GM21619 (cell line): ENCODE results near the gene TCF12.
"Not testable (repeated sequence)": the region's sequence is repeated elsewhere in the genome, so short reads cannot be mapped to it uniquely, and the experiment has no call there.

ENCODE experiments used
- ATAC-seq: cut with Tn5 transposase; IDR thresholded peaks from one replicate; pipeline ENCODE4 v1.9.1; 2021; ENCODE audit not compliant: unreplicated experiment

TCF12 gene

DNA sequence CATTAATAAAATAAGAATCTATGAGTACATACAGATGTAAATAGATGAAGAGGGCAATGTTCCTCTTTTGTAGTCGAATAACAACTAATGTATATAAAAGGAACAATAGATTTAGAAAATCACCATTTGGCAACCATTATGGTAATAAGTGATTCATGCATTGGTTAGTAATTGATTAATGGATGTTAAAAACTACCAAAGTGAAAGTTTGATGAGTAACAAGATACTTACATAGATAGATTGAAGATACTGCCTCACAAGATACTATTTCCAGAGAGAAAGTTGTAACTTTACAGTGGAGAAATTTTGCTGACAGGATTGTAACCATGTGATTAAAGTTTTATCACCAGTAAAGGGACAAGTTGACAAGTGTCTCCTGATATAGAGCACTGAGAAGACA, 55.0 kb downstream of the TCF12 start:
- no peak for ATAC-seq

DNA sequence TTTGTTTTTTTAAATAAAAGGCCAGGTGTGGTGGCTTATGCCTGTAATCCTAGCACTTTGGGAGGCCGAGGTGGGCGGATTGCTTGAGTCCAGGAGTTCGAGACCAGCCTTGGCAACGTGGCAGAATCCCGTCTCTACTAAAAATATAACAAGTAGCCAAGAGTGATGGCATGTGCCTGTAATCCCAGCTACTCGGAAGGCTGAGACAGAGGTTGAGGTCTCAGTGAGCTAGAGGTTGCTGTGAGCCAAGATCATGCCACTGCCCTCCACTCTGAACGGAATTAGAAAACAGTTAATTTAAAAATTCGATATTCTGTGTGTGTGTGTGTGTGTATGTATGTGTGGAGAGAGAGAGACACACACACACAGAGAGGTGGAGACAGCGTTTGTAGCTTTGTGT, 58.8 kb downstream of the TCF12 start:
- ATAC-seq = no peak

DNA sequence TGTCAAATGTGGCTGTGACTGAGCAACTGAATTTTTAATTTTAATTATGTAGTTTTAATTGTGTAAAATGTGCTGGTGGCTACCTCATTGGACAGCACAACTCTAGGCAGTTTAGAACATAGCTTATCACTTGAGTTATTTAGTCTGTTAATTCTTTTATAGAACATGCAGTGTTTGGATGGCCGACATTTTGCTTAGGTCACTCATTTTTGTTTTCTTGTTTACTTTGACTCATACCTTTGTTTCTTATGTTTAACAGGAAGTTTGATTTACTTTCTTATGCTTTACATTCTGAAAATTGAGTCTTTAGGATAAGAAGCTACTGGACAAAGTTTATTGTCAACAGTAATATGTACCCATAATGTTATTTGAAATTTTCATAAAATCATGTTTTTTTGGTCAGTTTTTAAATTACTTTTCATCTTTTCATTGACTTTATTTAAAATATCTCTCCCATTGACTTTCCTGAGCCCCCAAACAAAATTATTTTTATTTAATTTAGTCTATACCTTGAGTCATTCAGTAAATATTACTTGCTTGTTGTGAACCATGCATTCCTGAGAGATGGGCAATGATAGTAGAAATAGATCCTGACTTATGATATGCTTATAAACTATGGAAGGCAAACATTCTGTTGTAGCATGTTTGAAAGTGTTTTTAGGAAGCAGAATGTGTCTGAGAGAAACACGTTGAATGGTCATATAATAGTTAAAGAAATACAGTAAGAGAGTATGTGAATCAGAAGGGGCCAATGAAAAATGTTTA, 60.6 kb downstream of the TCF12 start:
- no peak for ATAC-seq

DNA sequence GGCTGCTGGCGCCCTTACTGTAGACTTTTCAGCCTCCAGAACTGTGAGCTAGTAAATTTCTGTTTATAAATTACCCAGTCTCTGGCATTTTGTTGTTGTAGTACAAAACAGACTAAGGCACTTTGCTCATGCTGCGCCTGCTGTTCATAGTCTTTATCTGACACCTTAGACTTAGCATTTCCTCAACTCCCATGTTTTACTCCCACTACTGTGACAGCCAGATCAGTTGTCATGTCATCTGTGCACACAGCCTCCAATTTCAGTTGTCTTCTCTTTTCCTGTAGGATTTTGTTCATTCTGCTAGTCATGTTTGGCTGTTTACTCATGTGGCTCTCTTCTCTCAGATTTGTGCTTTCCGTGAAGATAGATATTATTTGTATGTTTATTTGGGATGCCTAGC, 62.0 kb downstream of the TCF12 start:
- ATAC-seq = no peak

DNA sequence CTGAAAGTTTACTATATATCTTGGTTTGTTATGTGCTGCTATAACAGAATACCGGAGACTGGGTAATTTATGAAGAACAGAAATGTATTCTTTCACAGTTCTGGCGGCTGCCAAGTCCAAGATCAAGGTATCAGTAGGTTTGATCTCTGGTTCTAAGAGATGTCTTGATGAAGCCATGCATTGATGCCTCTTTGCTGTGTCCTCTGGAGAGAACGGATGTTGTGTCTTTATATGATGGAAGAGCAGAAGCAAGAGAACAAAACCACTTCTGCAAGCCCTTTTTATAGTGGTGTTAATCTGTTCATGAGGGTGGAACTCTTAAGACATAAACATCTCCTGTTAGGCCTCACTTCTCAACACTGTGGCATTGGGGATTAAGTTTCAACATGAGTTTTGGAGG, 62.7 kb downstream of the TCF12 start:
- ATAC-seq = no peak

DNA sequence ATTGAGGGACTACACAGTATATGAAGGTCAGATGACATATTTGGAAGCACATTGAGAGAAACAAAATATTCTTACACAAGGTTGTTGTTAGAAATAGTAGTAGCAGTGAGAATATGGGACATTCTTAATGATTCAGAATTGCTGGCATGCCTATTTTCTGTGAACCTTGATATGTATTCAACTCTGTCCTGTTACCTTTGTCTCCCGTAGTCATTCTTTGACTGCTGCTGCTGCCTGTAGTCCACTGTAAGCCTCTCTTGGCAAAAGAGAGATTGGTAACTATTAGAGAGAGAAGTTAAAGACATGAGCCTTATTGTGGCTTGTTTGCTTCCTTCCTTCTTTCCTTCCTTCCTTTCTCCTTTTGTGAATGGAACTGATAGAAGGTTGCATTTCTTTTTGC, 64.5 kb downstream of the TCF12 start:
- ATAC-seq = no peak

DNA sequence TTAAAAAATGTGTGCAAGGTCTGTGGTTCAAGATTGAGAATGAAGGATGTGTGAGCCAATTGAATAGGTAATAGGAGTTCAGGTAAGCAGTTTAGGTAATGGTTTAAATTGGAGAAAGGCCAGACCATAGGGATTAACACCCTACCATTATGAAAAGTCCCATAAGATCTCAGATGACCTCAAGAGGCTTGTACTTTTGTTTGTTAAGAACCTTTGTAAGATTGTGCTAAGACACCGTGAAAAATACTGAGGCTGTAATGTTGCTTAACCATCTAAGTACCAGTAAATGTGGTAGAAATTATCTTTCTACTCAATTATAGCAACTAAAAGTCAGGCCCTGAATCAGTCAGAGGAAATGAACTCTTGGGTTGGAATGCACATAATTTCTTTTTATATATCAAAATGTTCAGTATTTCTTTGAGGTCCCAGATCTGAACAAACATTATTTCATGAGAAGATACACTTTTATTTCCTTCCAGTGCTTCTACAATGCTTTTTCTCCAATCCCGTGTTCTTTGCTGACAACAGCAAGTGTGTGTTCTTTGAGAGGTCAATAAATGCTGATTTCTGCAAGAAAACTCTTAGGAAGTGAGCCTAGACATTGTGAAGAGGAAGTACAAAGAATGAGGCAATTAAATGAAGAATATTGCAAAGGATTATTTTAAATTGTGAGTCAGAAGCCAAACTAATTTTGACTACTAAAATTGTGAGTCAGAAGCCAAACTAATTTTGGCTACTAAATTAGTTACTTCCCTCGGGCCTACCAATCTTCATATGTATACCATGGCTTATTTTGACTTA, 66.4 kb downstream of the TCF12 start:
- ATAC-seq = no peak

DNA sequence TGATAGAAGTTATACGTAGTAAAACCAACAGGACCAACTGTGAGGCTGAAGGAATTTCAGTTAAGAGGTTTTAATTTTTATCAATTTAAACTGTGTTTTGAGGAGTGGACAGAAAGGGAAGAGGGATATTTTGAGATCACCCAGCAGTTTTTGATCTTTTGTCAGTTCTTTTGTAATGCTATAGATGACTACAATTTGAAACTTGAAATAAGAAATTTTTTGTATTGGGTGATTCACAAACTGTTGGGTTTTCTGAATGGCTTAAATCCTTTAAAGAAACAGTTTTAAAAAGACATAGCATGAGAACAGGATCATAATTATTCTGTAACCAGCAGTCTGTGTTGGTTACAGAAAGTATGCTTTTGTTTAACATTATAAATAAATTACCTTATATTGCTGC, 67.4 kb downstream of the TCF12 start:
- ATAC-seq = no peak

DNA sequence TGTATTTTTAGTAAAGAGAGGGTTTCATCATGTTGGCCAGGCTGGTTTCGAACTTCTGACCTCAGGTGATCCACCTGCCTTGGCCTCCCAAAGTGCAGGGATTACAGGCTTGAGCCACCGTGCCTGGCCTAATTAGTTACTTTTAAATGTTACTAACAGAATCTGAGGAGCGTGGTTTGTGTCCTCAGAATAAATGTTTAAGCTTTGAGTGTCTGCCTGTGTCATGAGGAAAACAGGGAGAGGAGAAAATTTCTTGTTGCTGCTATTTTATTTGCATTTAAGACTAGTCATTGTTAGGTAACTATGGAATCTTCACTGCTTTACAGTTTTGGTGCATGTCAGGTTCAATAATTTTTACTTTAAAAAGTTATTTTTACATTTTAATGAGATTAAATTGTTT, 68.8 kb downstream of the TCF12 start:
- no peak for ATAC-seq

DNA sequence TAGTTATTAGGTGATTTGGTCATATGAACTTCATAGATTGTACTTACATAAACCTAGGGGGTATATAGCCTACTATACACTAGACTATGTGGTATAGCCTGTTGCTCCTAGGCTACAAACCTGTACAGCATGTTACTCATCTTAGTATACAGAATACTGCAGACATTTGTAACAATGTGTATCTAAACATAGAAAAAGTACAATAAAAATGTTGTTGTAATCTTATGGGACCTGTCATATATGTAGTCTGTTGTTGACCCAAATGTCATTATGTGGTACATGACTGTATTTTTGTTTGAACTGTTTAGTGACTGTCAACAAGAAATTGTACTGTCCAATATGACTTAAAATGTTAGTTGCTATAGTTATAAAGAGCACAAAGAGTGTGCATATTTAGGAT, 69.8 kb downstream of the TCF12 start:
- ATAC-seq = no peak

DNA sequence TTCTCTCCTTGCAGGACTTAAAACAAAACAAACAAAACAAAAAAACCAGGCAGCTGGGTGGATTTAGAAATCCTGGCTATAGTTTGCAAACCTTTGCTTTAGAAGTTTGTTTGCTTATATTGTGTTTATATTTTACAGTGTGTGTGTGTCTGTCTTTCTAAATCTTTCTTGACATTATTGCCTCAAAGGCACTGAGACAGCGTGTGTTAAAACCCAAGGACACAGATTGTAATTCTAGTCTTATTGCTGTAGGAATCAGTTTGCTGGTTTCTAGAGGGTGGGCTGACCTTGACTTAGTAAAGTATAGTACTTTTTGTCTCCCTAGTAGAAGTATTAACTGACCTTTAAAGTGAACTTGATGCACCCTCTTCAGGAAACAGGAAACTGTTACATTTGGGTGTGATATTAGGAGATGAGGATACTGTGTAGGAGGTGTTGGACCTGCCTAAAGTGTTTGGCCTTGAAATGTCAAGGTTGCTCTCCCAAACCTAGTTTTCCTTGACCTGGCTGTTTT, 71.0 kb downstream of the TCF12 start:
- ATAC-seq = no peak

DNA sequence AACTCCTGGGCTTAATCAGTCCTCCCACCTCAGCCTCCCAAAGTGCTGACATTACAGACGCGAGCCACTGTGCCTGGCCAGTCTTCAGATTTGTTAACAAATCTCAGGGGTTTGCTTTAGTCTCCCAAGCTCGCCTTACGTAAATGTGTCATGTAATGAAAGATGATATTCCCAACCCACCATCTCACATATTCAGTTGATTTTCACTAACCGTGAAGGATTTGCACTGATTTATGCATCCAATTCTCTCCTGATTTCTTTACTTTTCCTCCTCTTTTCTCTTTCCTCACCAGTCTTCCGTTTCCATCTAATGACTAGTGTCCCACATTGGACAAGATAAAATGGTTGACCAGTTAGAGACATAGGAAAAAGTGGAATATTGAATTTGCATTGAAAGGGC, 72.6 kb downstream of the TCF12 start:
- no peak for ATAC-seq

DNA sequence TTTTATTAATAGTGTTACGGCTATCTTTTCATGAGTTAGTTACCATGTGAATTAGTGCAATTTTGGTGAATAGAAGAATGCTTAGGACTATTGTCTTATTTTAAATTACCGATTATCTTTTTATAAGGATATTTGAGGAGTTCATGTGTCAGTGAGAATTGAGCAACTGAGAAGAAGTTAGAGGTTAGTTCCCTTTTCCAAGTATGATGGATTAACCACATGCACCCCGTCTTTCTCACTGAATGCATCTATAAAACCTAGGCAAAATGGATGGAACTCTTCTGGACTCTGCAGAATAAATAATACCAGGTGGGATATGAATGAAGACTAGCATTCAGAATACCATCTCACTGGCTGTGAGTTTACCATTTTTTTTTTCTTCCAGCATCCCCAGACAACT, 74.3 kb downstream of the TCF12 start:
- no peak for ATAC-seq

DNA sequence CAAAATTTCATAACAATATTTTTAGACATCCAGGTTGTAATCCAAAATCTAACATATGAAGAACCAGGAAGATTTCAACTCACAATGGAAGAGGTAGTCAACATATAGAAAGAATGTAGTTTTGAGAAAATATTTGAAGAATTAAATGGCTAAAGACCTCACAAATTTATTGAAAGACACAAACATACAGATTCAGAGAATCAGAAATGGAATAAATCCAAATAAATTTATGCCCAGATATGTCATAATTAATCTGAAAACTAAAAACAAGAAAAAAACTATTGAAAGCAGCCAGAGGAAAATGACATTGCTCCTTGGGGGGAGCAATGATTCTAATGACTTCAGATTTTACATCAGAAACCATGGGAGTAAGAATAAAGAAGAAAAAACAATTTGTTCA, 75.8 kb downstream of the TCF12 start:
- ATAC-seq = no peak

DNA sequence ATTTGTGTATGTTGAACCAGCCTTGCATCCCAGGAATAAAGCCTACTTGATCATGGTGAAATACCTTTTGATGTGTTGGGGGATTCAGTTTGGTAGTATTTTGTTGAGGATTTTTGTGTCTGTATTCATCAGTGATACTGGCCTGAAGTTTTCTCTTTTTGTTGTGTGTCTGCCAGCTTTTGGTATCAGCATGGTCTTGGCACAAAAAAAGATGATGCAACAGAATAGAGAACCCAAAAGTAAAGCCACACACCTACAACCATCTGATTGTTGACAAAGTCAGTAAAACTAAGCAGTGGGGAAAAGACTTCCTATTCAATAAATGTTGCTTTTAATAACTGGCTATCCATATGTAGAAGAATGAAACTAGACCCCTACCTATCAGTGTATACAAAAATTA, 77.6 kb downstream of the TCF12 start:
- ATAC-seq = no peak

DNA sequence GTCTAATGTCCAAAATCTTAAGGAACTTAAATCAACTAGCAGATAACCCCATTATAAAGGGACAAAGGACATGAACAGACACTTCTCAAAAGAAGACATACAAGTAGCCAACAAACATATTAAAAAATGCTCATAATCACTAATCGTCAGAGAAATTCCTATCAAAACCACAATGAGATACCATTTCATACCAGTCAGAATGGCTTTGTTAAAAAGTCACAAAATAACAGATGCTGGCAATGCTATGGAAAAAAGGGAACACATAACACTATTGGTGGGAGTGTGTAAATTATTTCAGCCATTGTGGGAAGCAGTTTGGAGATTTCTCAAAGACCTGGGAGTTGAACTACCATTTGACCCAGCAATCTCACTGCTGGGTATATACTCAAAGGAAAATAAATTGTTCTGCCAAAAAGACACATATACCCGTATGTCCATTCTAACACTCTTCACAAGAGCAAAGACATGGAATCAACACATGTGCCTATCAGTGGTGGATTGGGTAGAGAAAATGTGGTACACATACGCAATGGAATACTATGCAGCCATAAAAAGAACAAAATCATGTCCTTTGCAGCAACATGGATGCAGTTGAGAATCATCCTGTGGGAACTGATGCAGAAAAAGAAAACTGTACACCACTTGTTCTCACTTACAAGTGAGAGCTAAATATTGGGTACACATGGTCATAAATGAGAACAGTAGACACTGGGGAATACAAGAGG, 78.5 kb downstream of the TCF12 start:
- ATAC-seq = no peak

DNA sequence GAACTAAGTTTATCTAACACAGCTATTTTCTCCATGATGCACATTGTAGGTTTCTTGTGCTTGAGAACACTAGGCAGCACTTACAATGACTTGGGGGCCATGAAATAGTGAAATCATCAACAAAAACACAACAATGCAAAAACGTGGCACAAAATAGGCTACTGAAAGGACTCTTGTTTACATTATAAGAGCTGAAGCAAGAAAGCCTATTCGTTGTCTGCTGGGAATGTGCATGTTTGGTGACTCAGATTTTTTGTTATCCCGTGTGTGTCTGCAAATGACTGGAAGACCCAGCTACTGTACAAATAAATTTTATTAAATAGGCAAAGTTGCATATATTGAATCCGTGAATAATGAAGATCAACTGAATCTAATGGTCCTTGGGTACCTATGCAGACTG, 85.0 kb downstream of the TCF12 start:
- no peak for ATAC-seq

DNA sequence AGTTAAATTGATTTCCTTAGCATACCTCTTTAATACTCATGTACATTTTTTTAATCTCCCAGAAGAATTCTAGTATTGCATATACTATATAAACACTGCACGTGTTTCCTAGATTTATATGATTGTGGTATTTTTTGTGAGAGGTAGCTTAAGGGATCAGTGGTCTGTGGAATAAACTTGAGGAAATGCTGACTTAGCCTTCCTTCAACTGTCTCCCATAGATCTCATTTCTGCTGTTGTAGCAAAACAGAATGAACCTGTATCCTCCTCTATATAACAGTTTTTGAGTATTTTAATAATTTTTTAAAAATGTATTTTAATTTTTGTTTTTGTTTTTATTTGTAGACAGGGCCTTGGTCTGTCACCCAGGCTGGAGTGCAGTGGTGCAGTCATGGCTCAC, 86.8 kb downstream of the TCF12 start:
- no peak for ATAC-seq

DNA sequence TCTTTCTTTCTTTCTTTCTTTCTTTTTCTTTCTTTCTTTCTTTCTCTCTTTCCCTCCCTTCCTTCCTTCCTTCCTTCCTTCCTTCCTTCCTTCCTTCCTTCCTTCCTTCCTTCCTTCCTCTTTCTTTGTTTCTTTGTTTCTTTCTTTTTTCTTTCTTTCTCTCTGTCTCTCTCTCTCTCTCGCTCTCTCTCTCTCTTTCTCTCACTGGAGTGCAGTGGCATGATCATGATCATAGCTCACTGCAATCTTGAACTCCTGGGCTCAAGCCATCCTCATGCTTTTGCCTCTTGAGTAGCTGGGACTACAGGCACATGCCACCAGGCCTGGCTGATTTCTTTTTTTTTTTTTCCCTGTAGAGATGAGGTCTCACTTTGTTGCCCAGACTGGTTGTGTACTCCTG, 89.4 kb downstream of the TCF12 start:
- ATAC-seq = not testable (repeated sequence)

DNA sequence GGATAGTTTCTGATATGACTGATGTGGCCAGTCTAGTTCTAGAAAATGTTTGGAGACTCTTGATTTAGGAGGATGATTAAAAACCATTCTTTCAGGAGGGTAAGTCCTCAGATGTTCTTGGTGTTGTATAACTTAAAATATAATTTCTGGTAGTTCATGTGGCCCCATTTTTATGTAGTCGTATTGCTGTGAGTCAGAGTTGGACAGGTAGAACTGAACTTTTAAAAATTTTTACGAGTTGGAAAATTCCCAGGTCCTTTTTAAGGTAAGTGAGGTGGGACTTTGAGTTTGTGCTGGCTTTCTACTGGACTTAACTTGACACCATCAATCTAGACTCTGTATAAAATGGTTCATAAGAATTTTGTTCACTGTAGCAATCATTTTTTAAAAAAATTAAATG, 92.3 kb downstream of the TCF12 start:
- ATAC-seq = no peak

DNA sequence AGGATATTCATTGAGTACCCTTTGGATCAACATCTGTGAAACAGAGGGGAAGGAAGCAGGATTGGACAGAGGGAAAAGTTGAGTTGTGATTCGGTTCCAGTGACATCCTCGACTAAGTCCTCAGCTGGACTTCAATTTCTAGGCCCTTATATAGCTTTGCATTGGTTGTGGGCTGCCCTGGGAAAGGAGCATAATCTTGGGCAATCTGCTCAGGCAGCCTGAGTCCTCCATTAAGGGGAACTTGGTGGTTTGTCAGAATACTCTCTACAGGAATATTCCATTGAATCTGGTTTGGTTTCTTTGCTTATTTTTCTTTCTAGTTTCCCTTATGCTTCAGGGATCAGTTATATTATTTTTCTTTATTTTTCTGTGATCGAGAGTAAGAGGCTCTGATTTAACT, 94.1 kb downstream of the TCF12 start:
- no peak for ATAC-seq

DNA sequence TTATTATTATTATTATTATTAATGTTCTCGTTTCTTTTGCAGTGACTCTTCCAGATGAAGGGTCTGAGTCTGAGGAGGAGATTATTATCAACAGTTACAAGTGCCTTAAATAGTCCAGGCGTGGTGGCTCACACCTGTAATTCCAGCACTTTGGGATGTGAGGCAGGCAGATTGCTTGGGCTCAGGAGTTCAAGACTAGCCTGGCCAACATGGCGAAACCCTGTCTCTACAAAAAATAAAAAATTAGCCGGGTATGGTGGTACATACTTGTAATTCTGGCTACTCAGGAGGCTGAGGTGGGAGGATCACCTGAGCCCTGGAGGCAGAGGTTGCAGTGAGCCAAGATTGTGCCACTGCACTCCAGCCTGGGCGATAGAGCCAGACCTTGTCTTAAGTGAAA, 96.5 kb downstream of the TCF12 start:
- ATAC-seq = not testable (repeated sequence)
